GM20000 (cell line): Measurements from ENCODE around the gene RPUSD1.
A peak's percentile ranks its signal among the peaks of the same experiment; 100 is the strongest.
"Not testable (repeated sequence)": the region's sequence is repeated elsewhere in the genome, so short reads cannot be mapped to it uniquely, and the experiment has no call there.

Experiments used
- DNase-seq: peaks from one replicate; pipeline ENCODE4 v3.0.0; 2012; ENCODE audit warnings: low spot score
- TF ChIP-seq, protein P1 (sequence below): IDR thresholded peaks from 2 replicates; pipeline ENCODE4 v1.5.1; 2012; ENCODE audit warnings: mild to moderate bottlenecking, control low read depth; ENCODE audit errors: extremely low read depth, missing control alignments

Gene RPUSD1

DNA sequence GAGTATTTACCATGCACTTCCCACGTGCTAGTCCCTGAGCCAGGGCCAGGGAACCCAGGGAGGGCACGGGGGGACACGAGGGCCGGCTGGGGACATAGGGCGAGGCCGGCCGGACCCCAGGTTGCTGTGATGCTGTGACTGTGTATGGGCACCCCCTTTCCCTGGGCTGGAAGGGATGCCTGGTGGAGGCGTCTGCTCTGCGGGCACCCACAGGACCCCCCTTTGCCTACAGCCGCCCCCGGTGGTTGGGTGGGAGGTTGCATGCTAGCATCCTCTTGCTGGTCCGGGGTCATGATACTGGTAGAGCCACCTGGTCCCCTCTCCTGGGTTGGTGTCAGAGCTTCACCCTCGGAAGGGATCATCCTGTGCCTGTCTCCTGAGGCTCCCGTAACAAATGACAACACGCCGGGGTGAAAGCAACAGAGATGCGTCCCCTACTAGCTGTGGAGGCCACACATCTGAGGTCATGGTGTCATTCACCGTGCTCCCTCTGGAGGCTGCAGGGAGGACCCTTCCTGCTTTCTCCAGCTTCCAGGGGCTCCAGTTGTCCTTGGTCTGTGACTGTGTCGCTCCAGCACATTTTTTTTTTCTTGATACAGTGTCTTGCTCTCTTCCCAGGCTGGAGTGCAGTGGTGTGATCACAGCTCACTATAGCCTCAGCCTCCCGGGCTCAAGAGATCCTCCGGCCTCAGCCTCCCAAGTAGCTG is 44.2 kb downstream of the RPUSD1 start:
- DNase-seq = no peak
- TF ChIP-seq, protein P1, sequence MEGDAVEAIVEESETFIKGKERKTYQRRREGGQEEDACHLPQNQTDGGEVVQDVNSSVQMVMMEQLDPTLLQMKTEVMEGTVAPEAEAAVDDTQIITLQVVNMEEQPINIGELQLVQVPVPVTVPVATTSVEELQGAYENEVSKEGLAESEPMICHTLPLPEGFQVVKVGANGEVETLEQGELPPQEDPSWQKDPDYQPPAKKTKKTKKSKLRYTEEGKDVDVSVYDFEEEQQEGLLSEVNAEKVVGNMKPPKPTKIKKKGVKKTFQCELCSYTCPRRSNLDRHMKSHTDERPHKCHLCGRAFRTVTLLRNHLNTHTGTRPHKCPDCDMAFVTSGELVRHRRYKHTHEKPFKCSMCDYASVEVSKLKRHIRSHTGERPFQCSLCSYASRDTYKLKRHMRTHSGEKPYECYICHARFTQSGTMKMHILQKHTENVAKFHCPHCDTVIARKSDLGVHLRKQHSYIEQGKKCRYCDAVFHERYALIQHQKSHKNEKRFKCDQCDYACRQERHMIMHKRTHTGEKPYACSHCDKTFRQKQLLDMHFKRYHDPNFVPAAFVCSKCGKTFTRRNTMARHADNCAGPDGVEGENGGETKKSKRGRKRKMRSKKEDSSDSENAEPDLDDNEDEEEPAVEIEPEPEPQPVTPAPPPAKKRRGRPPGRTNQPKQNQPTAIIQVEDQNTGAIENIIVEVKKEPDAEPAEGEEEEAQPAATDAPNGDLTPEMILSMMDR = no peak

GRCh38 chr16:742894-743293 is 45.3 kb downstream of the RPUSD1 start:
- DNase-seq = not testable (repeated sequence)

- TF ChIP-seq, protein P1 = no peak
- no peak for DNase-seq
These were observed 46.1 kb downstream of the RPUSD1 start for GRCh38 chr16:741986-742629.

- TF ChIP-seq, protein P1 = peak; percentile 100
- DNase-seq = peak; percentile 98
These were observed 47.2 kb downstream of the RPUSD1 start, which contains the start of gene CIAO3 for GRCh38 chr16:740764-741505. Gene CIAO3, minus strand, starts transcription at chr16:740997. Its CDS starts 12 bp downstream, at chr16:740985.

DNA sequence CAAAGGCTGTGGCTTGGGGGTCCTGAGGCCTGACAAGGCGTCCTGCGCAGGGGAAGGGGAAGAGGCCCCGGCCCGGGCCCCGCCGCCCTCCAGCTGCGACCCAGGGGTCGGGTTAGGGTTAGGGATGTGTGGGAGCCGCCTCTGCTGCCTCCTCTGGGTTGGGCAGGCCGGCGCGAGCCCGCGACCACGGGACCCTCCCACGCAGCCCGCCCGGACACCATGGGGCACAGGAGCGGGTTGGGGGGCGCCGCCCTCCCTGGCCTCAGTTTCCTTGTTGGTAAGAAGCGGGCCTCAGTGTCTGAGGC is 47.8 kb downstream of the RPUSD1 start:
- DNase-seq = no peak

DNA sequence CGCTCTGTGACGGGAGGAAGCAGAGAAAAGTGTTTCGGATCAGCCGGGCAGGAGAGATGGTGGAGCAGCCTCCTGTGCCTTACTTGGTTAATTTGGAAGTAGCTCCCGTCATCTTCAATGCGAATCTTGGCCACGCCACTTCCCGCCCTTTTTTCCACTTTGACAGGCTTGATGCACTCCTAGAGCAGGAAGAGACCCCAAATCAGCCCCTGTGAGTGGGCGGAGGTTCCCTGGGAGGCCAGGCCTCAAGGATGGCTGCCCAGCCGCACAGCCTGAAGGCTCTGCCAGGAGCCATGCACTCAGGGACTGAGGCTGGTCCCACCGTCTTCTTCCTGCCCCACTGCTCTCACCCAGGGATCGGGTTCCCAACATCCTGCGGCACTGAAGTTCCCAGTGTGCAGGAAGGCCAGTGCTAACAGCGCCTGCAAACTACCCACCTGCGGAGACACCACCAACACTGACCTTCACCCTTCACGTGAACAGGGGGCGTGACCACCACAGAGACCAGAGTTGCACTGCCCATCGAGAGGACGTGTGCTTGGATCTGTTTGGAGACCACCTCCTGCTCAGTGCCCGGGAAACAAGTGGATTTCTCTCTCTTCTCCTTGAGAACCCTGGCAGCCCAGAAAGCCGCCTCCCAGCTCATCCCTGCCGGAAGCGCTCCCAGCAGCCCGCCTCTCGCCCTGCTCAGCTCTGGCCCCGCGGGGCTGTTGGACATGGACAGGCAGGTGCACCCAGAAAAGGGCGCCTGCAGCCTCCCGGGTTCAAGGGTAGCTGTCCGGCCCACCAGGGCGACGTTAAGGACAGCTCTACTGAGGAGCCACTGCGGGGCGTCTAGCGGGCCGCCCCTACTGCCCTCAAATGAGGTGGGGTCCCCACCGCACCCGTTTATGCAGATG is 48.4 kb downstream of the RPUSD1 start:
- no peak for DNase-seq
- TF ChIP-seq, protein P1 = no peak

More for the DNA sequence above, 47.8 kb downstream of the RPUSD1 start:
- TF ChIP-seq, protein P1 = no peak

- TF ChIP-seq, protein P1 = no peak
- no peak for DNase-seq
These were observed 51.2 kb downstream of the RPUSD1 start for GRCh38 chr16:736936-737481.
